PC-9 (cell line): Measurements from ENCODE around the gene SSC5D. TPM values are rescaled to one million over a fixed set of nuclear protein-coding genes. Genes with fewer than 3 reads are reported as not detected.

ENCODE experiments used
- BruUV-seq: library from RNA; stranded (reverse); fragments of 400-500 nt; replicated peaks from 2 replicates; lab custom pipeline; 2021; lab: Mats Ljungman, UMichigan
- CTCF ChIA-PET: fragments of 300-600 bp; sonication (Branson Sonifier 250); formaldehyde crosslinking; loops from one replicate; lab custom pipeline; 2022; ENCODE audit warnings: antibody characterized with exemption; lab: Charles Lee
- POLR2A ChIA-PET: fragments of 300-600 bp; sonication (Branson Sonifier 250); formaldehyde crosslinking; loops from one replicate; lab custom pipeline; 2022; ENCODE audit warnings: antibody characterized with exemption; ENCODE audit not compliant: unreplicated experiment; lab: Charles Lee
- DNase-seq, 2 experiments: peaks; one replicate each; pipeline versions ENCODE4 v3.0.0 to v3.0.0-alpha.2; 2015 to 2022; ENCODE audit warnings: mixed read lengths in 1 of 2
- H2AFZ ChIP-seq: fragments of 200-600 bp; sonication (generic); 2 replicates; pipeline ENCODE4 v1.8.1; 2017; ENCODE audit warnings: antibody characterized with exemption
- H3F3A ChIP-seq: fragments of 200-600 bp; sonication (generic); 2 replicates; pipeline ENCODE4 v1.8.1; 2017; ENCODE audit warnings: antibody characterized with exemption, mild to moderate bottlenecking, low read depth; ENCODE audit not compliant: insufficient read depth
- H3K27ac ChIP-seq: fragments of 200-600 bp; sonication (generic); 2 replicates; pipeline ENCODE4 v1.6.1; 2016; ENCODE audit warnings: mixed run types
- H3K27me3 ChIP-seq: fragments of 200-600 bp; sonication (generic); 2 replicates; pipeline ENCODE4 v1.6.1; 2016; ENCODE audit warnings: low read depth, mixed run types; ENCODE audit not compliant: insufficient read depth
- H3K36me3 ChIP-seq: fragments of 200-600 bp; sonication (generic); 2 replicates; pipeline ENCODE4 v1.6.1; 2016; ENCODE audit warnings: low read depth, mixed run types
- H3K4me1 ChIP-seq: fragments of 200-600 bp; sonication (generic); replicated peaks from 2 replicates; pipeline ENCODE4 v1.6.1; 2016; ENCODE audit warnings: mixed run types; ENCODE audit not compliant: insufficient read depth
- H3K4me2 ChIP-seq: fragments of 200-600 bp; sonication (generic); 2 replicates; pipeline ENCODE4 v1.6.1; 2017; ENCODE audit warnings: mixed run types
- H3K4me3 ChIP-seq: fragments of 200-600 bp; sonication (generic); 2 replicates; pipeline ENCODE4 v1.6.1; 2016; ENCODE audit warnings: mixed run types
- H3K79me2 ChIP-seq: fragments of 200-600 bp; sonication (generic); 2 replicates; pipeline ENCODE4 v1.6.1; 2017; ENCODE audit warnings: low read depth, mixed run types
- H3K9me2 ChIP-seq: fragments of 200-600 bp; sonication (generic); 2 replicates; pipeline ENCODE4 v1.8.1; 2017; ENCODE audit warnings: mild to moderate bottlenecking; ENCODE audit not compliant: insufficient read depth
- H3K9me3 ChIP-seq: fragments of 200-600 bp; sonication (generic); 2 replicates; pipeline ENCODE4 v1.8.1; 2016; ENCODE audit warnings: low read depth; ENCODE audit not compliant: insufficient read depth
- H4K20me1 ChIP-seq: fragments of 200-600 bp; sonication (generic); 2 replicates; pipeline ENCODE4 v1.8.1; 2017; ENCODE audit not compliant: insufficient read depth
- CTCF ChIP-seq: fragments of 200-600 bp; sonication (generic); conservative IDR thresholded peaks from 2 replicates; pipeline ENCODE4 v1.6.1; 2017; ENCODE audit warnings: mixed run types, antibody characterized with exemption, mild to moderate bottlenecking, moderate library complexity
- EZH2 ChIP-seq: fragments of 200-600 bp; sonication (generic); IDR thresholded peaks from 2 replicates; pipeline ENCODE4 v1.8.0; 2017; ENCODE audit warnings: antibody characterized with exemption, low read depth
- intact Hi-C: fragments of 100-400 bp; cut with micrococcal nuclease; formaldehyde crosslinking; loops from one replicate; pipeline ENCODE4 v1.10.0; 2022; ENCODE audit not compliant: unreplicated experiment
- total RNA-seq: library from RNA; stranded (reverse); gene quantifications from 2 replicates; pipeline ENCODE4 v1.2.3, GENCODE V29; 2021

SSC5D gene
- total RNA-seq, 1 experiment from 2014 or later, result 3.9 TPM

- Histone ChIP-seq H3K27me3 (no peaks in the 10 kb centered on the region), H4K20me1 (no peaks in the 10 kb centered on the region), H3K79me2 (no peaks in the 10 kb centered on the region), H3K4me1 (peaks cover 12% of the 10 kb centered on the region), H3K9me2 (no peaks in the 10 kb centered on the region), H3K4me3 (no peak overlapping the region), H3K36me3 (no peaks in the 10 kb centered on the region), H3K9me3 (no peaks in the 10 kb centered on the region), H3K4me2 (peak overlapping the region; percentile 47), H2AFZ (no peak overlapping the region), H3F3A (peaks cover 24% of the 10 kb centered on the region), H3K27ac (no peak overlapping the region)
- BruUV-seq, result no TSS peak
- TF ChIP-seq EZH2, result no peak
- TF ChIP-seq CTCF, result no peak
- no peak for DNase-seq
- ChIA-PET CTCF (interaction anchor here (0.5 to 0.6 kb wide), 2 partner anchors 18 to 211 kb away, joined by 6 to 7 read pairs; no protein-coding TSS in a partner anchor), POLR2A (interaction anchor here (0.5 to 0.7 kb wide), 2 partner anchors 21 to 64 kb away, joined by 4 to 17 read pairs; no protein-coding TSS in a partner anchor)
- intact Hi-C loops, result loop anchor here (1.0 to 2.0 kb wide), 2 partner anchors 21 to 61 kb away; no protein-coding TSS in a partner anchor
Observed at GRCh38 chr19:55525289-55526101, 37.3 kb downstream of the SSC5D start.

- Histone ChIP-seq H3K9me2 (no peaks in the 10 kb centered on the region), H3F3A (peaks cover 22% of the 10 kb centered on the region; the same call in 1 of the 2 replicates), H2AFZ (no peak overlapping the region), H3K79me2 (no peaks in the 10 kb centered on the region), H3K4me2 (peak overlapping the region; percentile 47), H3K27me3 (no peaks in the 10 kb centered on the region), H4K20me1 (no peaks in the 10 kb centered on the region), H3K9me3 (no peaks in the 10 kb centered on the region), H3K36me3 (no peaks in the 10 kb centered on the region), H3K4me1 (peaks cover 12% of the 10 kb centered on the region), H3K4me3 (no peak overlapping the region), H3K27ac (no peak overlapping the region)
- intact Hi-C loops, result loop anchor here (1.0 to 2.0 kb wide), 2 partner anchors 20 to 60 kb away; no protein-coding TSS in a partner anchor
- ChIA-PET POLR2A (interaction anchor here (0.5 to 0.7 kb wide), 3 partner anchors 20 to 65 kb away, joined by 4 to 17 read pairs (median 5); no protein-coding TSS in a partner anchor), CTCF (interaction anchor here (0.5 to 0.6 kb wide), 2 partner anchors 17 to 212 kb away, joined by 6 to 7 read pairs; no protein-coding TSS in a partner anchor)
- peak; percentile 84 to 87 for DNase-seq
- TF ChIP-seq EZH2, result no peak
- no peak for TF ChIP-seq CTCF
- BruUV-seq, result no TSS peak
Observed at GRCh38 chr19:55526216-55527196, 38.3 kb downstream of the SSC5D start.
